IMR-90 (cell line): ENCODE results near the gene ADPRHL1. TPM values are rescaled to one million over a fixed set of nuclear protein-coding genes. Genes with fewer than 3 reads are reported as not detected.

Experiments used
- ATAC-seq: fragments of 200-7000 bp; cut with Tn5 transposase; 2 replicates; pipeline ENCODE4 v1.9.1; 2020; ENCODE audit warnings: low read depth, mild to moderate bottlenecking, moderate library complexity
- BruUV-seq: library from RNA; stranded (reverse); fragments of 400-500 nt; replicated peaks from 2 replicates; lab custom pipeline; 2021; lab: Mats Ljungman, UMichigan
- CTCF ChIA-PET: fragments of 300-600 bp; formaldehyde crosslinking; extraction: SDS; loops from one replicate; lab custom pipeline; 2021; ENCODE audit warnings: antibody characterized with exemption; lab: Yijun Ruan, JAX
- POLR2A ChIA-PET: fragments of 300-600 bp; sonication (Branson Sonifier 250); formaldehyde crosslinking; loops from one replicate; lab custom pipeline; 2022; ENCODE audit warnings: antibody characterized with exemption; ENCODE audit not compliant: unreplicated experiment; lab: Charles Lee
- DNase-seq: peaks from one replicate; pipeline ENCODE4 v3.0.0; 2013
- H2AFZ ChIP-seq: replicated peaks from 2 replicates; pipeline ENCODE3; 2013; ENCODE audit warnings: low read length, mild to moderate bottlenecking; ENCODE audit not compliant: poor library complexity
- H2AK5ac ChIP-seq: 2 replicates; pipeline ENCODE4 v1.6.1; 2013; ENCODE audit warnings: low read depth, low read length, inconsistent platforms
- H2AK9ac ChIP-seq: replicated peaks from 2 replicates; pipeline ENCODE3; 2013; ENCODE audit warnings: mild to moderate bottlenecking, low read depth, low read length, moderate library complexity; ENCODE audit not compliant: poor library complexity
- H2BK120ac ChIP-seq: 2 replicates; pipeline ENCODE4 v1.6.1; 2013; ENCODE audit warnings: low read depth, low read length, inconsistent platforms
- H2BK15ac ChIP-seq: 3 replicates; pipeline ENCODE4 v1.6.1; 2013; ENCODE audit warnings: low read depth, low read length, inconsistent platforms
- H2BK20ac ChIP-seq: 2 replicates; pipeline ENCODE4 v1.6.1; 2013; ENCODE audit warnings: low read depth, mild to moderate bottlenecking, inconsistent platforms, low read length, moderate library complexity
- H2BK5ac ChIP-seq: 2 replicates; pipeline ENCODE4 v1.6.1; 2013; ENCODE audit warnings: mild to moderate bottlenecking, low read depth, low read length, inconsistent platforms; ENCODE audit not compliant: poor library complexity, severe bottlenecking
- H3K14ac ChIP-seq: replicated peaks from 2 replicates; pipeline ENCODE4 v1.6.1; 2013; ENCODE audit warnings: low read depth, low read length, inconsistent platforms
- H3K18ac ChIP-seq: 2 replicates; pipeline ENCODE4 v1.6.1; 2013; ENCODE audit warnings: low read depth, low read length, control low read depth
- H3K23ac ChIP-seq: 2 replicates; pipeline ENCODE4 v1.6.1; 2013; ENCODE audit warnings: low read depth, low read length, inconsistent platforms
- H3K27ac ChIP-seq: 2 replicates; pipeline ENCODE4 v1.5.1; 2013; ENCODE audit warnings: mild to moderate bottlenecking, control low read depth, low read length; ENCODE audit not compliant: insufficient read depth
- H3K27me3 ChIP-seq: 2 replicates; pipeline ENCODE4 v1.6.1; 2013; ENCODE audit warnings: low read length; ENCODE audit not compliant: control insufficient read depth, insufficient read depth
- H3K36me3 ChIP-seq: 2 replicates; pipeline ENCODE4 v1.6.1; 2013; ENCODE audit warnings: low read length, mixed read lengths; ENCODE audit not compliant: control insufficient read depth, insufficient read depth
- H3K4ac ChIP-seq: 2 replicates; pipeline ENCODE4 v1.6.1; 2013; ENCODE audit warnings: low read depth, low read length, inconsistent platforms
- H3K4me1 ChIP-seq: 2 replicates; pipeline ENCODE4 v1.6.1; 2013; ENCODE audit warnings: low read length, mixed read lengths; ENCODE audit not compliant: control insufficient read depth, insufficient read depth
- H3K4me2 ChIP-seq: 2 replicates; pipeline ENCODE4 v1.6.1; 2013; ENCODE audit warnings: low read depth, mild to moderate bottlenecking, control low read depth, low read length, moderate library complexity
- H3K4me3 ChIP-seq: 2 replicates; pipeline ENCODE4 v1.5.1; 2013; ENCODE audit warnings: low read depth, mild to moderate bottlenecking, control low read depth, low read length, moderate library complexity; ENCODE audit not compliant: insufficient read depth
- H3K56ac ChIP-seq: 2 replicates; pipeline ENCODE4 v1.6.1; 2013; ENCODE audit warnings: low read length, inconsistent platforms; ENCODE audit not compliant: insufficient read depth; ENCODE audit errors: extremely low read depth
- H3K79me1 ChIP-seq, 2 experiments: 2 replicates each; pipeline ENCODE4 v1.6.1; 2013; ENCODE audit warnings: low read length in 2 of 2, inconsistent platforms in 1 of 2, low read depth in 1 of 2
- H3K9ac ChIP-seq: 2 replicates; pipeline ENCODE4 v1.6.1; 2013; ENCODE audit warnings: low read depth, low read length, control low read depth
- H3K9me1 ChIP-seq: 2 replicates; pipeline ENCODE4 v1.6.1; 2013; ENCODE audit warnings: low read length, inconsistent platforms; ENCODE audit not compliant: insufficient read depth
- H3K9me3 ChIP-seq: 2 replicates; pipeline ENCODE4 v1.6.1; 2013; ENCODE audit warnings: low read length; ENCODE audit not compliant: control insufficient read depth, insufficient read depth
- H4K20me1 ChIP-seq: 2 replicates; pipeline ENCODE4 v1.6.1; 2013; ENCODE audit warnings: low read length, inconsistent platforms; ENCODE audit not compliant: insufficient read depth
- H4K5ac ChIP-seq: 2 replicates; pipeline ENCODE4 v1.6.1; 2013; ENCODE audit warnings: mild to moderate bottlenecking, low read depth, low read length, control low read depth
- H4K8ac ChIP-seq, 2 experiments: 2 replicates each; pipeline ENCODE4 v1.6.1; 2013; ENCODE audit warnings: low read depth in 2 of 2, low read length in 2 of 2, control low read depth in 1 of 2, inconsistent platforms in 1 of 2
- H4K91ac ChIP-seq: 2 replicates; pipeline ENCODE4 v1.6.1; 2013; ENCODE audit warnings: low read depth, low read length, inconsistent platforms; ENCODE audit not compliant: insufficient read depth
- BHLHE40 ChIP-seq: fragments of 150-350 bp; IDR thresholded peaks from 2 replicates; pipeline ENCODE4 v1.6.1; 2016; ENCODE audit warnings: mild to moderate bottlenecking, low read depth, low read length
- CEBPB ChIP-seq: IDR thresholded peaks from 2 replicates; pipeline ENCODE4 v1.6.1; 2012; ENCODE audit warnings: low read depth, low read length, improper control_type of control experiment
- CHD1 ChIP-seq: IDR thresholded peaks from 2 replicates; pipeline ENCODE4 v1.6.1; 2012; ENCODE audit warnings: low read depth, low read length, improper control_type of control experiment
- CTCF ChIP-seq: conservative IDR thresholded peaks from 2 replicates; pipeline ENCODE4 v1.5.1; 2012; ENCODE audit warnings: mild to moderate bottlenecking, low read depth, low read length, improper control_type of control experiment
- FOS ChIP-seq: fragments of 150-350 bp; IDR thresholded peaks from 2 replicates; pipeline ENCODE4 v1.6.1; 2016; ENCODE audit warnings: low read depth, low read length
- MAFK ChIP-seq: IDR thresholded peaks from 2 replicates; pipeline ENCODE4 v1.6.1; 2012; ENCODE audit warnings: low read depth, low read length, improper control_type of control experiment
- MAZ ChIP-seq: IDR thresholded peaks from 2 replicates; pipeline ENCODE4 v1.6.1; 2012; ENCODE audit warnings: low read depth, mild to moderate bottlenecking, low read length, improper control_type of control experiment, moderate library complexity, borderline replicate concordance
- MXI1 ChIP-seq: IDR thresholded peaks from 2 replicates; pipeline ENCODE4 v1.6.1; 2012; ENCODE audit warnings: low read depth, mild to moderate bottlenecking, low read length, moderate library complexity, borderline replicate concordance
- NFE2L2 ChIP-seq: fragments of 150-350 bp; IDR thresholded peaks from 2 replicates; pipeline ENCODE4 v1.6.1; 2016; ENCODE audit warnings: low read depth, mild to moderate bottlenecking, low read length
- POLR2A ChIP-seq: IDR thresholded peaks from 2 replicates; pipeline ENCODE4 v1.6.1; 2012; ENCODE audit warnings: mild to moderate bottlenecking, low read depth, low read length
- RAD21 ChIP-seq: IDR thresholded peaks from 2 replicates; pipeline ENCODE4 v1.6.1; 2012; ENCODE audit warnings: low read length, improper control_type of control experiment
- RCOR1 ChIP-seq: IDR thresholded peaks from 2 replicates; pipeline ENCODE4 v1.6.1; 2012; ENCODE audit warnings: mild to moderate bottlenecking, low read length, improper control_type of control experiment; ENCODE audit not compliant: insufficient replicate concordance
- RFX5 ChIP-seq: IDR thresholded peaks from 2 replicates; pipeline ENCODE4 v1.8.0; 2012; ENCODE audit warnings: low read depth, mild to moderate bottlenecking, low read length, moderate library complexity
- SMC3 ChIP-seq: fragments of 150-350 bp; IDR thresholded peaks from 2 replicates; pipeline ENCODE4 v1.6.1; 2016; ENCODE audit warnings: low read depth, mild to moderate bottlenecking, antibody characterized with exemption, low read length, moderate library complexity
- USF2 ChIP-seq: fragments of 150-350 bp; IDR thresholded peaks from 2 replicates; pipeline ENCODE4 v1.6.1; 2017; ENCODE audit warnings: mild to moderate bottlenecking, antibody characterized with exemption, low read length, low read depth
- WGBS, 2 experiments: methylation state at CpG; one replicate each; pipeline versions ENCODE4 v1.1.5 to v1.1.7; 2013; ENCODE audit warnings: missing lambda C conversion rate in 2 of 2; ENCODE audit not compliant: insufficient read length in 1 of 2; ENCODE audit errors: extremely low coverage in 2 of 2; 5-methylcytosine and 5-hydroxymethylcytosine counted together
- dilution Hi-C: fragments of 300-500 bp; cut with HindIII; formaldehyde crosslinking; loops from one replicate; pipeline ENCODE4 v1.14.3; 2018; ENCODE audit warnings: low sequenced_read_pairs; ENCODE audit not compliant: unreplicated experiment
- in situ Hi-C: fragments of 300-500 bp; cut with MboI; formaldehyde crosslinking; loops from 3 replicates; pipeline ENCODE4 v1.14.3; 2019; ENCODE audit warnings: low sequenced_read_pairs, inconsistent platforms, mixed read lengths
- intact Hi-C: fragments of 100-400 bp; cut with micrococcal nuclease; formaldehyde crosslinking; loops from 2 replicates; pipeline ENCODE4 v1.10.0; 2022
- polyA plus RNA-seq, 3 experiments: library from polyadenylated mRNA; depleted of rRNA; stranded (reverse); fragments of >200 nt; gene quantifications; 2 replicates each; pipeline ENCODE4 v1.2.3, GENCODE V29; 2012; ENCODE audit warnings: low replicate concordance in 1 of 3
- total RNA-seq: library from RNA; depleted of rRNA; stranded (reverse); fragments of >200 nt; gene quantifications from 2 replicates; pipeline ENCODE4 v1.2.3, GENCODE V29; 2012
- TF ChIP-seq, protein P1 (sequence below): fragments of 150-350 bp; IDR thresholded peaks from 2 replicates; pipeline ENCODE4 v1.6.1; 2016; ENCODE audit warnings: low read depth, mild to moderate bottlenecking, low read length, moderate library complexity, borderline replicate concordance

The ADPRHL1 gene
- total and polyA plus RNA-seq, 2 of the 4 experiments (the other 2 are of a cell fraction) = 0.36 to 0.67 TPM

DNA sequence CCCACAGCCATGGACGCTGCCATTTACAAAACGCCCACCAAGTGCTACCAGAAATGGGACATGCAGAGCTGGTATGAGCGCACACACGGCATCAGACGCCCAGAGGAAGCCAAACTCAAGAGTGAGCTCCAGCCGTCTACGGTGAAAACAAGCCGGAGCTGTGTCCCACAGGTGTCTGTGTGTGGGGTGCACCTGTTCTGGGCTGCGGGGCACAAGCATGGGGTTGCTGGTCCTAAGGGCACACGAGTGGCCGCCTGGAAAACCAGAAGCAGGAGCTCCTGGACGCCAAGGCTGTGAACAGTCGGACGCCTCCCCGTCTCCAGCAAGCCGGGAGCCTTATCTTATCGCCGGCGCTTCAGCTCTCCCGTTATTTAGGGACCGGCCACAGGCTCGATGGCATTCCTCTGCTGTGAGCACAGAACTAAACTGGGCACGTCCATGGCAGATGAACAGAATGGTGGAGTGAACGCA lies 1.3 kb downstream of the ADPRHL1 start:
- H3K4me1 ChIP-seq = no peaks in the 10 kb centered on the region
- intact Hi-C loops (loop anchor here (2.0 kb wide), 1 partner anchor 509 kb away; no protein-coding TSS in a partner anchor), in situ Hi-C loops (no loop called here), dilution Hi-C loops (no loop called here)
- H4K91ac ChIP-seq = no peak overlapping the region
- no peak overlapping the region for H2AFZ ChIP-seq
- POLR2A ChIA-PET = no interaction called here
- no peak overlapping the region for H3K56ac ChIP-seq
- no peaks in the 10 kb centered on the region for H3K27me3 ChIP-seq
- H4K20me1 ChIP-seq = no peaks in the 10 kb centered on the region
- no peak overlapping the region for H2BK15ac ChIP-seq
- DNase-seq (no peak), ATAC-seq (no peak)
- H3K79me1 ChIP-seq = peaks cover 0 to 5% of the 10 kb centered on the region in 2 experiments; a peak in 2 of 4 replicates
- no peak overlapping the region for H3K4ac ChIP-seq
- no peak overlapping the region for H4K8ac ChIP-seq
- H3K27ac ChIP-seq = no peak overlapping the region
- CTCF ChIA-PET = no interaction called here
- no peak overlapping the region for H3K18ac ChIP-seq
- no peak overlapping the region for H2BK20ac ChIP-seq
- TF ChIP-seq MAZ (no peak), NFE2L2 (no peak), BHLHE40 (no peak), FOS (no peak), POLR2A (no peak), CHD1 (no peak), CTCF (no peak), MAFK (no peak), SMC3 (no peak), USF2 (no peak), MXI1 (no peak), RCOR1 (no peak), CEBPB (no peak), RAD21 (no peak), RFX5 (no peak)
- TF ChIP-seq, protein P1, sequence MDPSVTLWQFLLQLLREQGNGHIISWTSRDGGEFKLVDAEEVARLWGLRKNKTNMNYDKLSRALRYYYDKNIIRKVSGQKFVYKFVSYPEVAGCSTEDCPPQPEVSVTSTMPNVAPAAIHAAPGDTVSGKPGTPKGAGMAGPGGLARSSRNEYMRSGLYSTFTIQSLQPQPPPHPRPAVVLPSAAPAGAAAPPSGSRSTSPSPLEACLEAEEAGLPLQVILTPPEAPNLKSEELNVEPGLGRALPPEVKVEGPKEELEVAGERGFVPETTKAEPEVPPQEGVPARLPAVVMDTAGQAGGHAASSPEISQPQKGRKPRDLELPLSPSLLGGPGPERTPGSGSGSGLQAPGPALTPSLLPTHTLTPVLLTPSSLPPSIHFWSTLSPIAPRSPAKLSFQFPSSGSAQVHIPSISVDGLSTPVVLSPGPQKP = no peak
- H3K14ac ChIP-seq = no peak overlapping the region
- H3K9ac ChIP-seq = no peak overlapping the region
- no TSS peak for BruUV-seq
- peaks cover 27% of the 10 kb centered on the region; the same call in 1 of the 2 replicates for H3K36me3 ChIP-seq
- H2AK5ac ChIP-seq = no peak overlapping the region
- H3K4me3 ChIP-seq = no peak overlapping the region
- H2AK9ac ChIP-seq = no peak overlapping the region
- no peak overlapping the region for H2BK5ac ChIP-seq
- no peaks in the 10 kb centered on the region; the same call in 1 of the 2 replicates for H3K9me1 ChIP-seq
- no peak overlapping the region for H2BK120ac ChIP-seq
- no peak overlapping the region for H4K5ac ChIP-seq
- no peak overlapping the region for H3K23ac ChIP-seq
- WGBS, 2 experiments = 84% methylated on average over 6 of the region's 24 CpGs; no CpG with 5 or more reads in 1 of the 2 experiments
- no peak overlapping the region for H3K4me2 ChIP-seq
- no peaks in the 10 kb centered on the region for H3K9me3 ChIP-seq
